ENCODE measurements around the gene CTRB2. TPM values are rescaled to one million over a fixed set of nuclear protein-coding genes. Genes with fewer than 3 reads are reported as not detected.

Gene CTRB2
- total and polyA plus RNA-seq, 2 donors from 2014 or later: not detected

GRCh38 chr16:75239542-75240122 is 32.7 kb upstream of the CTRB2 start:
- H3K4me3 ChIP-seq (ENCODE audit: low read length in 3 of 3): no peak overlapping the region
- peaks cover 0 to 37% (median 16%) of the 10 kb centered on the region in 3 donors for H3K4me1 ChIP-seq (ENCODE audit: control insufficient read depth in 2 of 3, insufficient read depth in 2 of 3, low read depth in 1 of 3, low read length in 3 of 3)
- peak overlapping the region; percentile 69 to 71 for H3K27ac ChIP-seq (ENCODE audit: low read depth in 2 of 2, low read length in 2 of 2)
- intact Hi-C loops (cut with DNase I): no loop called here
- no peaks in the 10 kb centered on the region for H3K27me3 ChIP-seq (ENCODE audit: control insufficient read depth, insufficient read depth, low read length)
- DNase-seq (peak in 1 of 5 donors; percentile 74), FAIRE-seq (no peak)
- peaks cover 5 to 48% (median 20%) of the 10 kb centered on the region in 3 donors for H3K36me3 ChIP-seq (ENCODE audit: control insufficient read depth in 2 of 3, insufficient read depth in 3 of 3, low read length in 3 of 3)
- peak overlapping the region in 1 of 3 donors; percentile 12 for H3K9ac ChIP-seq (ENCODE audit: low read length in 3 of 3)
- no peaks in the 10 kb centered on the region for H3K9me3 ChIP-seq (ENCODE audit: control insufficient read depth in 2 of 3, insufficient read depth in 1 of 3, low read length in 3 of 3)
- TF ChIP-seq CTCF (IDR thresholded peaks at IDR 0.05; ENCODE audit: borderline replicate concordance, extremely low read depth, insufficient read depth): no peak

- DNase-seq: no peak
- no peak for FAIRE-seq
- no peak overlapping the region for H3K9ac ChIP-seq (ENCODE audit: low read length in 3 of 3)
- no peak overlapping the region for H3K4me3 ChIP-seq (ENCODE audit: low read length in 3 of 3)
- intact Hi-C loops (cut with DNase I): no loop called here
- no peaks in the 10 kb centered on the region for H3K27me3 ChIP-seq (ENCODE audit: control insufficient read depth, insufficient read depth, low read length)
- H3K27ac ChIP-seq (ENCODE audit: low read depth in 2 of 2, low read length in 2 of 2): peak overlapping the region; percentile 71 to 74
- no peak for TF ChIP-seq CTCF (IDR thresholded peaks at IDR 0.05; ENCODE audit: borderline replicate concordance, extremely low read depth, insufficient read depth)
- peaks cover 0 to 36% (median 13%) of the 10 kb centered on the region in 3 donors for H3K4me1 ChIP-seq (ENCODE audit: control insufficient read depth in 2 of 3, insufficient read depth in 2 of 3, low read depth in 1 of 3, low read length in 3 of 3)
- no peaks in the 10 kb centered on the region for H3K9me3 ChIP-seq (ENCODE audit: control insufficient read depth in 2 of 3, insufficient read depth in 1 of 3, low read length in 3 of 3)
- H3K36me3 ChIP-seq (ENCODE audit: control insufficient read depth in 2 of 3, insufficient read depth in 3 of 3, low read length in 3 of 3): peaks cover 5 to 50% (median 20%) of the 10 kb centered on the region in 3 donors
Observed at GRCh38 chr16:75238853-75239541, 32.0 kb upstream of the CTRB2 start.

- H3K27ac ChIP-seq (ENCODE audit: low read depth in 2 of 2, low read length in 2 of 2): peak overlapping the region; percentile 71 to 74
- no peak overlapping the region for H3K9ac ChIP-seq (ENCODE audit: low read length in 3 of 3)
- H3K4me3 ChIP-seq (ENCODE audit: low read length in 3 of 3): no peak overlapping the region
- H3K4me1 ChIP-seq (ENCODE audit: control insufficient read depth in 2 of 3, insufficient read depth in 2 of 3, low read depth in 1 of 3, low read length in 3 of 3): peaks cover 0 to 31% (median 13%) of the 10 kb centered on the region in 3 donors
- DNase-seq: peak in 3 of 5 donors; percentile 61 to 91 (median 63)
- no peaks in the 10 kb centered on the region for H3K9me3 ChIP-seq (ENCODE audit: control insufficient read depth in 2 of 3, insufficient read depth in 1 of 3, low read length in 3 of 3)
- FAIRE-seq: no peak
- H3K27me3 ChIP-seq (ENCODE audit: control insufficient read depth, insufficient read depth, low read length): no peaks in the 10 kb centered on the region
- peaks cover 5 to 52% (median 21%) of the 10 kb centered on the region in 3 donors for H3K36me3 ChIP-seq (ENCODE audit: control insufficient read depth in 2 of 3, insufficient read depth in 3 of 3, low read length in 3 of 3)
- intact Hi-C loops (cut with DNase I): no loop called here
- TF ChIP-seq CTCF (IDR thresholded peaks at IDR 0.05; ENCODE audit: borderline replicate concordance, extremely low read depth, insufficient read depth): no peak
Observed at GRCh38 chr16:75238132-75238852, 31.3 kb upstream of the CTRB2 start.

Measured in kidney (tissue), 14 donors.